HFFc6 (cell line): ENCODE results near the gene PAIP2. TPM values are rescaled to one million over a fixed set of nuclear protein-coding genes. Genes with fewer than 3 reads are reported as not detected.
"Not testable (repeated sequence)": the region's sequence is repeated elsewhere in the genome, so short reads cannot be mapped to it uniquely, and the experiment has no call there.

Source experiments
- DNase-seq: peaks from one replicate; pipeline ENCODE4 v3.0.0-alpha.2; 2018
- H3K27ac Mint-ChIP-seq: 2 replicates; pipeline ENCODE4 v1.8.0; 2020; ENCODE audit warnings: mild to moderate bottlenecking, mixed read lengths
- H3K27me3 Mint-ChIP-seq: 2 replicates; pipeline ENCODE4 v1.8.0; 2021; ENCODE audit warnings: mild to moderate bottlenecking, moderate library complexity, mixed read lengths; ENCODE audit not compliant: insufficient read depth
- H3K36me3 Mint-ChIP-seq: 2 replicates; pipeline ENCODE4 v1.8.0; 2021; ENCODE audit warnings: low read depth, mixed read lengths
- H3K4me1 Mint-ChIP-seq: 2 replicates; pipeline ENCODE4 v1.8.0; 2020; ENCODE audit warnings: low read depth, mixed read lengths
- H3K4me3 Mint-ChIP-seq: 2 replicates; pipeline ENCODE4 v1.8.0; 2020; ENCODE audit warnings: mild to moderate bottlenecking, moderate library complexity, mixed read lengths
- H3K9me3 Mint-ChIP-seq: 2 replicates; pipeline ENCODE4 v1.8.0; 2020; ENCODE audit warnings: mild to moderate bottlenecking, mixed read lengths
- CTCF ChIP-seq: fragments of 200-600 bp; sonication (generic); IDR thresholded peaks from 2 replicates; pipeline ENCODE4 v1.5.0; 2021; ENCODE audit warnings: antibody characterized with exemption, mild to moderate bottlenecking
- total RNA-seq, 6 experiments: library from RNA; stranded (reverse); fragmentation: NEBNext Ultra II Directional; extraction: Animal tissue kit (Norgen Biotek cat#: 25700); gene quantifications; 2 replicates in 1 of 6; 3 replicates in 5 of 6; pipeline ENCODE4 v1.2.3, GENCODE V29; 2021

The PAIP2 gene
- total RNA-seq, 6 experiments from 2014 or later, result 55.1 to 64.8 (median 59.8) TPM

GRCh38 chr5:139354186-139354585 is 12.5 kb downstream of the PAIP2 start:
- TF ChIP-seq CTCF, result no peak
- Mint-ChIP-seq H3K27ac (no peak overlapping the region), H3K9me3 (peaks cover 6% of the 10 kb centered on the region; the same call in 1 of the 2 replicates), H3K4me3 (no peak overlapping the region), H3K27me3 (peaks cover 2% of the 10 kb centered on the region; the same call in 1 of the 2 replicates), H3K4me1 (peaks cover 12% of the 10 kb centered on the region), H3K36me3 (peaks cover 9% of the 10 kb centered on the region)
- DNase-seq, result no peak

- H3K27me3 Mint-ChIP-seq, H3K27ac Mint-ChIP-seq, H3K9me3 Mint-ChIP-seq, DNase-seq, H3K4me3 Mint-ChIP-seq: not testable (repeated sequence)
- Mint-ChIP-seq H3K36me3 (peaks cover 13% of the 10 kb centered on the region), H3K4me1 (peaks cover 23% of the 10 kb centered on the region)
Observed at GRCh38 chr5:139355900-139356299, 14.2 kb downstream of the PAIP2 start.

- Mint-ChIP-seq H3K27me3 (peaks cover 2% of the 10 kb centered on the region; the same call in 1 of the 2 replicates), H3K36me3 (peaks cover 13% of the 10 kb centered on the region), H3K4me1 (peaks cover 23% of the 10 kb centered on the region), H3K4me3 (no peak overlapping the region), H3K27ac (no peak overlapping the region), H3K9me3 (peaks cover 6% of the 10 kb centered on the region; the same call in 1 of the 2 replicates)
- TF ChIP-seq CTCF, result no peak
- DNase-seq, result no peak
Observed at GRCh38 chr5:139358064-139358463, 16.4 kb downstream of the PAIP2 start.

- no peak for TF ChIP-seq CTCF
- peaks cover 18% of the 10 kb centered on the region for H3K36me3 Mint-ChIP-seq
- no peak for DNase-seq
- peaks cover 23% of the 10 kb centered on the region for H3K4me1 Mint-ChIP-seq
- H3K4me3 Mint-ChIP-seq, result no peak overlapping the region
- H3K27ac Mint-ChIP-seq, result no peak overlapping the region
- H3K9me3 Mint-ChIP-seq, result no peaks in the 10 kb centered on the region
- H3K27me3 Mint-ChIP-seq, result peaks cover 2% of the 10 kb centered on the region
Observed at GRCh38 chr5:139360384-139360783, 18.7 kb downstream of the PAIP2 start.

GRCh38 chr5:139361835-139362429 is 20.3 kb downstream of the PAIP2 start:
- no peak overlapping the region for H3K4me3 Mint-ChIP-seq
- H3K9me3 Mint-ChIP-seq, result no peaks in the 10 kb centered on the region
- peaks cover 29% of the 10 kb centered on the region for H3K36me3 Mint-ChIP-seq
- H3K4me1 Mint-ChIP-seq, result peaks cover 23% of the 10 kb centered on the region
- DNase-seq, result no peak
- H3K27ac Mint-ChIP-seq, result no peak overlapping the region
- H3K27me3 Mint-ChIP-seq, result no peaks in the 10 kb centered on the region; the same call in 1 of the 2 replicates
- TF ChIP-seq CTCF, result no peak

- H3K27ac Mint-ChIP-seq, result no peak overlapping the region
- no peaks in the 10 kb centered on the region; the same call in 1 of the 2 replicates for H3K27me3 Mint-ChIP-seq
- H3K4me1 Mint-ChIP-seq, result peaks cover 20% of the 10 kb centered on the region
- H3K9me3 Mint-ChIP-seq, result no peaks in the 10 kb centered on the region
- no peak overlapping the region for H3K4me3 Mint-ChIP-seq
- DNase-seq, result no peak
- peaks cover 30% of the 10 kb centered on the region for H3K36me3 Mint-ChIP-seq
- no peak for TF ChIP-seq CTCF
Observed at GRCh38 chr5:139363937-139364336, 22.3 kb downstream of the PAIP2 start.
